ENCODE data around the gene USHBP1.

DNA sequence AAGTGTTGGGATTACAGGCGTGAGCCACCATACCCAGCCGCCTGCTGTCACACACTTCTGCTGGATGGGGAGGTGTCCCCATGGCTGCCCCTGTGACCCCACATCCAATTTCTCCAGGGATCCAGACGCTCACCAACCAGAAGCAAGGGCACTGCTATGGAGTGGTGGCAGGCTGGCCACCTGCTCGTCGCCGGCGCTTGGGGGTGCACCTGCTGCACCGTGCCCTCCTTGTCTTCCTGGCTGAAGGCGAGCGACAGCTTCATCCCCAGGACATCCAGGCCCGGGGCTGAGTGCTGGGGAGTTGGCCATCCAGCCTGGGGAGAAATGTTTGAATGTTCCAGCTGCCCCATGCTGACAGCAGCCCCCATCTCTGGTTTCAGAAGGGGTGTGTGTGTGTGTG lies 21.7 kb upstream of the USHBP1 start:
- no peak for TF ChIP-seq POLR2AphosphoS5 (IDR thresholded peaks at IDR 0.05; ENCODE audit: borderline replicate concordance, low read depth, low read length)
- TF ChIP-seq EZH2 (IDR thresholded peaks at IDR 0.05): no peak
- TF ChIP-seq FOXP2 (optimal IDR thresholded peaks at IDR 0.05; ENCODE audit: control extremely low read depth, extremely low read length, insufficient read depth): no peak
